ENCODE data around the gene ALDH3B2.
"Not testable (repeated sequence)": the region's sequence is repeated elsewhere in the genome, so short reads cannot be mapped to it uniquely, and the experiment has no call there.

The ALDH3B2 gene

GRCh38 chr11:67629386-67630227 lies 44.8 kb downstream of the ALDH3B2 start, which contains the start of gene NUDT8:
Gene NUDT8, minus strand, starts transcription at chr11:67629937. Its CDS starts 26 bp downstream, at chr11:67629911.
- peak; percentile 79 to 86 for DNase-seq (ENCODE audit: low read depth in 2 of 2)

GRCh38 chr11:67628710-67629385 lies 45.6 kb downstream of the ALDH3B2 start:
- no peak for DNase-seq (ENCODE audit: low read depth in 2 of 2)

DNA sequence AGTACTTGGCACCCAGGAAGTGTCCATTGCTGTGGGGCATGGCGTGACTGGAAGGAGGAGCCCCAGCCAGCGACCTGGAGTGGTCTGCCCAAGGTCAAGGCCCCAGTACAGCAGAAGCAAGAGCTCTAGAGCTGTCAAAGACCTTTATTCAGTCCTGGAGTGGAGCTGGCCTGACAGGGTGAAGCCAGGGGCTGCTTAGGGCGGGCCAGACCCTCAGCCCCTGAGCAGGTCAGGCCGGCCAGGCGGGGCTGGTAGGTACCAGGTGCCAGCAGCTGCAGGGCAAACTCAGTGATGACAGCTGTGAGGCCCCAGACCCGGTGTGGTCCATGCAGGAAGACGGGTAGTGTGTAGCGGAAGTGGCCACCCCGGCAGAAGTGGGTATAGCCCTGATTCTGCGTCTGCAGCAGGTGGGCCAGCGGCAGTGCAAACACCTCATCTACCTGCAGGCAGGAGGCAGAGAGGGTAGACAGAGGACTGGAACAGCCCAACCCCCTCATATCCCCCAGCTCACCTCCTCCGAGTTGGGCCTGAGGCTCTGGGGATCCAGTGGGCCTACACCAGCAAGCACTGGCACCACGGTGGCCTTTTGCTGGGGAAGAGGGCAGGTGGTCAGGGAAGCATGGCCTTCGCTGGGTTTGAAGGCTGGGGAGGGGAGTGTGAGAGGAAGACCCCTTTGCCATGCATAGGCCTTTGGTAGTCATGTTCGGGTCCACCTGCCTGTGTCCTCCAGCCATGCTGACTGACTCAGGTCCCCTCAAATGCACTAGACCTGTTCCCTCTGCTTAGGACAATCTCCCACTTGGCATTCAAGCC lies 46.4 kb downstream of the ALDH3B2 start:
- no peak for DNase-seq (ENCODE audit: low read depth in 2 of 2)

DNA sequence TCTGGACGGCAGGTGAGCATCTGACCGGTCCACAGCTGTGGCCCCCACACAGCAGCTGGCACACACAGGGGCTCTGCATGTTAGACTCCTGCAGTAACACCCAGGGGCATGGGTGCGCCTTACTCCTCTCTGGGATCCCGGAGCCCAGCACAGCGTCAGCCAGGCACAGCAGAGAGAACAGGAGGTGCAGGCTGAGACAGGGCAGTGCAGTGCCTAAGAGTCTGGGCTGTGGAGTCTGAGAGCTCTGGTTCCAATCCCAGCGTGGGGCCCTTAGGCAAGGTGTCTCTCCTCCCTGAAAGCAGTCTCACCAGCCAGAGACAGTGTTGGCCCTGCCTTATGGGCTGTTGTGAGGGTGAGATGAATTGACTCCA lies 47.0 kb downstream of the ALDH3B2 start:
- DNase-seq (ENCODE audit: low read depth in 2 of 2), result no peak

- DNase-seq (ENCODE audit: low read depth in 2 of 2), result no peak
Measured at GRCh38 chr11:67626970-67627369, 47.5 kb downstream of the ALDH3B2 start.

- DNase-seq (ENCODE audit: low read depth in 2 of 2), result not testable (repeated sequence)
Measured at GRCh38 chr11:67626131-67626833, 48.1 kb downstream of the ALDH3B2 start.

GRCh38 chr11:67623795-67624194 lies 50.6 kb downstream of the ALDH3B2 start:
- not testable (repeated sequence) for DNase-seq (ENCODE audit: low read depth in 2 of 2)

GRCh38 chr11:67622905-67623304 lies 51.5 kb downstream of the ALDH3B2 start:
- DNase-seq (ENCODE audit: low read depth in 2 of 2), result not testable (repeated sequence)

DNA sequence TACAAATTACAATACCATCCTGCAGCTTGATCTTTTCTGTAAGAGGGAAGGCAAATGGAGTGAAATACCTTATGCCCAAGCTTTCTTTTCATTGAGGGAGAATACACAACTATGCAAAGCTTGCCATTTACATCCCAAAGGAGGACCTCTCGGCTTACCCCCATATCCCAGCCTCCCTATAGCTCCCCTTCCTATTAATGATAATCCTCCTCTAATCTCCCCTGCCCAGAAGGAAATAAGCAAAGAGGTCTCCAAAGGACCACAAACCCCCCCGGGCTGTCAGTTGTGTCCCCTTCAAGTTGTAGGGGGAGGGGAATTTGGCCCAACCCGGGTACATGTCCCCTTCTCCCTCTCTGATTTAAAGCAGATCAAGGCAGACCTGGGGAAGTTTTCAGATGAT lies 52.5 kb downstream of the ALDH3B2 start:
- DNase-seq (ENCODE audit: low read depth in 2 of 2), result not testable (repeated sequence)

GRCh38 chr11:67620621-67621020 lies 53.8 kb downstream of the ALDH3B2 start:
- not testable (repeated sequence) for DNase-seq (ENCODE audit: low read depth in 2 of 2)

GRCh38 chr11:67619683-67620618 lies 54.5 kb downstream of the ALDH3B2 start:
- DNase-seq (ENCODE audit: low read depth in 2 of 2), result not testable (repeated sequence)

GRCh38 chr11:67618901-67619659 lies 55.3 kb downstream of the ALDH3B2 start:
- not testable (repeated sequence) for DNase-seq (ENCODE audit: low read depth in 2 of 2)

- DNase-seq (ENCODE audit: low read depth in 2 of 2), result no peak
Measured at GRCh38 chr11:67617243-67617953, 57.0 kb downstream of the ALDH3B2 start.

- DNase-seq (ENCODE audit: low read depth in 2 of 2), result no peak
Measured at GRCh38 chr11:67616431-67617242, 57.8 kb downstream of the ALDH3B2 start.

DNA sequence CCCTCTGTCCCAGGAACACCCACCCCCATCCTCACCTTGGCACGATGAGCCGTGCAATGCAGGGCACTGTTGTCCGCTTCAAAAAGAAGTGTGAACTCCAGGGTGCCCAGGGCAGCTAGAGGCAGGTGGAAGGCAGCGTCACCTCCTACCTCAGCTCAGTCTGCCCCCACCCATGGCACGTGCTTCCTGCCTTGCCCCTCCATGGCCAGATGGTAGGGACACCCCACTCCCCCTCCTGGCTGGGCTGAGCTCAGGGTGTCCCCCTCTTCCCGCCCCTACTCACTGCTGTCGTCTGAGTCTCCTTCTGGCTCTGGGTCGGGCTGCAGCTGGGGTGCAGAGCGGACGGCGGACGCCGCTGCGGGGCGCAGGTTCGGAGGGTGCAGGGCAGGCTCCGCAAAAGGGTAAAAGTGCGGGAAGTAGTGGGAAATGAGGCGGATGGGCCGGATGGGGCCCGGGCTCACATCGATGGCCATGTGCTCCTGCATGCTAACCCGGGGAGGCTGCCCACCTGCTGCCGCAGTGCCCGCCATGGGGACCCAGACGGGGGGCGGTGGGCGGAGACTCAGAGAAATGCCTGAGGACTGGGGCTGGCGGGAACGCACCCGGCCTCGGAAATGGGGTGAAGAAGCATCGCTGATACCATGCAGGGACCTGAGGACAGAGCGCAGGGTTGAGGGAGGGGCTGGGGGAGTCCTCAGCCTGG lies 58.5 kb downstream of the ALDH3B2 start:
- DNase-seq (ENCODE audit: low read depth in 2 of 2), result no peak

GRCh38 chr11:67614730-67615714 lies 59.4 kb downstream of the ALDH3B2 start:
- peak; percentile 29 to 45 for DNase-seq (ENCODE audit: low read depth in 2 of 2)

All from stimulated activated CD4-positive, alpha-beta T cell treated with anti-CD3 and anti-CD28 coated beads, Interleukin-1b, Interleukin-23, amount 100 ng/mL, for 4 hours (primary cell).